ENCODE results near the gene MCC.

MCC gene

GRCh38 chr5:113017881-113018635, 470.2 kb downstream of the MCC start:
- Histone ChIP-seq H3K36me3 (ENCODE audit: control insufficient read depth, insufficient read depth, low read length) (peaks cover 22% of the 10 kb centered on the region), H3K4me1 (ENCODE audit: control insufficient read depth, insufficient read depth, low read length) (no peaks in the 10 kb centered on the region), H3K27ac (ENCODE audit: insufficient read depth, low read depth, low read length, poor library complexity, severe bottlenecking) (no peak overlapping the region), H3K27me3 (ENCODE audit: control insufficient read depth, insufficient read depth, low read length, poor library complexity, severe bottlenecking) (no peaks in the 10 kb centered on the region), H3K4me3 (ENCODE audit: insufficient read depth, low read depth, low read length) (no peak overlapping the region), H3K9me3 (ENCODE audit: control insufficient read depth, low read length) (no peaks in the 10 kb centered on the region)
- 91 to 98% methylated on average over 2 of the region's 2 CpGs for WGBS, 2 experiments

- Histone ChIP-seq H3K4me3 (ENCODE audit: insufficient read depth, low read depth, low read length) (no peak overlapping the region), H3K36me3 (ENCODE audit: control insufficient read depth, insufficient read depth, low read length) (peaks cover 18% of the 10 kb centered on the region), H3K27ac (ENCODE audit: insufficient read depth, low read depth, low read length, poor library complexity, severe bottlenecking) (no peak overlapping the region), H3K4me1 (ENCODE audit: control insufficient read depth, insufficient read depth, low read length) (no peaks in the 10 kb centered on the region), H3K27me3 (ENCODE audit: control insufficient read depth, insufficient read depth, low read length, poor library complexity, severe bottlenecking) (no peaks in the 10 kb centered on the region), H3K9me3 (ENCODE audit: control insufficient read depth, low read length) (no peaks in the 10 kb centered on the region)
- WGBS, 2 experiments = 100% methylated on average over 1 of the region's 1 CpG
Observed at GRCh38 chr5:113005454-113005853, 482.8 kb downstream of the MCC start.

- Histone ChIP-seq H3K4me1 (ENCODE audit: control insufficient read depth, insufficient read depth, low read length) (no peaks in the 10 kb centered on the region), H3K27me3 (ENCODE audit: control insufficient read depth, insufficient read depth, low read length, poor library complexity, severe bottlenecking) (no peaks in the 10 kb centered on the region), H3K27ac (ENCODE audit: insufficient read depth, low read depth, low read length, poor library complexity, severe bottlenecking) (no peak overlapping the region), H3K4me3 (ENCODE audit: insufficient read depth, low read depth, low read length) (no peak overlapping the region), H3K9me3 (ENCODE audit: control insufficient read depth, low read length) (no peaks in the 10 kb centered on the region), H3K36me3 (ENCODE audit: control insufficient read depth, insufficient read depth, low read length) (peaks cover 17% of the 10 kb centered on the region)
- 92 to 100% methylated on average over 2 to 3 of the region's 3 CpGs for WGBS, 2 experiments
Observed at GRCh38 chr5:113003763-113004162, 484.5 kb downstream of the MCC start.

DNA sequence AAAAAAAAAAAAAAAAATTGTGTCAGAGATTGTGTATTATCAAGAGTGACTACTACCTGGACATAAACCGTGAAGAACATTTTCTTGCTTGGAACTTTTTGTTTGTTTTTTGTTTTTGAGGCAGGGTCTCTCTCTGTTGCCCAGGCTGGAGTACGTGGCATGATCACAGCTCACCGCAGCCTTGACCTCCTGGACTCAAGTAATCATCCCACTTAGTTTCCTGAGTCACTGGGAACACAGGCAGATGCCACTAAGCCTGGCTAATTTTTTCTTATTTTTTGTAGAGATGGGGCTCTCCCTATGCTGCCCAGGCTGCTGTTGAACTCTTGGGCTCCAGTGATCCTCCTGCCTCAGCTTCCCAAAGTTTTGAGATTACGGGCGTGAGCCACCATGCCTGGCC, 485.8 kb downstream of the MCC start:
- Histone ChIP-seq H3K4me3 (ENCODE audit: insufficient read depth, low read depth, low read length) (no peak overlapping the region), H3K9me3 (ENCODE audit: control insufficient read depth, low read length) (no peaks in the 10 kb centered on the region), H3K27me3 (ENCODE audit: control insufficient read depth, insufficient read depth, low read length, poor library complexity, severe bottlenecking) (no peaks in the 10 kb centered on the region), H3K36me3 (ENCODE audit: control insufficient read depth, insufficient read depth, low read length) (peaks cover 14% of the 10 kb centered on the region), H3K4me1 (ENCODE audit: control insufficient read depth, insufficient read depth, low read length) (no peaks in the 10 kb centered on the region), H3K27ac (ENCODE audit: insufficient read depth, low read depth, low read length, poor library complexity, severe bottlenecking) (no peak overlapping the region)
- 95% methylated on average over 5 of the region's 5 CpGs for WGBS, 2 experiments

GRCh38 chr5:113000466-113000865, 487.8 kb downstream of the MCC start:
- no peak overlapping the region for H3K27ac ChIP-seq (ENCODE audit: insufficient read depth, low read depth, low read length, poor library complexity, severe bottlenecking)
- no peak overlapping the region for H3K4me3 ChIP-seq (ENCODE audit: insufficient read depth, low read depth, low read length)
- H3K27me3 ChIP-seq (ENCODE audit: control insufficient read depth, insufficient read depth, low read length, poor library complexity, severe bottlenecking) = no peaks in the 10 kb centered on the region
- H3K36me3 ChIP-seq (ENCODE audit: control insufficient read depth, insufficient read depth, low read length) = peaks cover 11% of the 10 kb centered on the region
- no peaks in the 10 kb centered on the region for H3K4me1 ChIP-seq (ENCODE audit: control insufficient read depth, insufficient read depth, low read length)
- WGBS, 2 experiments = 87 to 98% methylated on average over 2 of the region's 2 CpGs
- H3K9me3 ChIP-seq (ENCODE audit: control insufficient read depth, low read length) = no peaks in the 10 kb centered on the region

DNA sequence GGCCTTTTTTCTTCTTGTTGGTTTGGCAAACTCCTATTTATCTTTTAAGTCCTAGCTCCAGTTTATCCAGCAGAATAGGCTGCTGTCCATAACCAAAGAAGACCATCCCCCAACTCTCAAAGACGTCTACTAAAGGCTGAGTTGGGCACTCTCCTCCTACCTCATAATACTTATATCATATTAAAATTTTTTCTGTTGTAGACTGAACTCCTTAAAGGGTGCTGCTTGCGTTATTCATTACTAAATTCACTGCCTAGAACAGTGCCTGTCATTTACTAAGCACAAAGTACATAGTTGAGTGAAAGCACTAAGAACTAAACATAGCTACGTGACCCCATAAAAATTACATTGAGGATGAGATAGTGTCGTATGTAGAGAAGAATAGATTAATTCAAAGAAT, 490.0 kb downstream of the MCC start:
- Histone ChIP-seq H3K4me3 (ENCODE audit: insufficient read depth, low read depth, low read length) (no peak overlapping the region), H3K36me3 (ENCODE audit: control insufficient read depth, insufficient read depth, low read length) (peaks cover 10% of the 10 kb centered on the region), H3K27ac (ENCODE audit: insufficient read depth, low read depth, low read length, poor library complexity, severe bottlenecking) (no peak overlapping the region), H3K9me3 (ENCODE audit: control insufficient read depth, low read length) (no peaks in the 10 kb centered on the region), H3K27me3 (ENCODE audit: control insufficient read depth, insufficient read depth, low read length, poor library complexity, severe bottlenecking) (no peaks in the 10 kb centered on the region), H3K4me1 (ENCODE audit: control insufficient read depth, insufficient read depth, low read length) (no peaks in the 10 kb centered on the region)
- WGBS, 2 experiments = 92 to 95% methylated on average over 1 to 4 of the region's 4 CpGs

DNA sequence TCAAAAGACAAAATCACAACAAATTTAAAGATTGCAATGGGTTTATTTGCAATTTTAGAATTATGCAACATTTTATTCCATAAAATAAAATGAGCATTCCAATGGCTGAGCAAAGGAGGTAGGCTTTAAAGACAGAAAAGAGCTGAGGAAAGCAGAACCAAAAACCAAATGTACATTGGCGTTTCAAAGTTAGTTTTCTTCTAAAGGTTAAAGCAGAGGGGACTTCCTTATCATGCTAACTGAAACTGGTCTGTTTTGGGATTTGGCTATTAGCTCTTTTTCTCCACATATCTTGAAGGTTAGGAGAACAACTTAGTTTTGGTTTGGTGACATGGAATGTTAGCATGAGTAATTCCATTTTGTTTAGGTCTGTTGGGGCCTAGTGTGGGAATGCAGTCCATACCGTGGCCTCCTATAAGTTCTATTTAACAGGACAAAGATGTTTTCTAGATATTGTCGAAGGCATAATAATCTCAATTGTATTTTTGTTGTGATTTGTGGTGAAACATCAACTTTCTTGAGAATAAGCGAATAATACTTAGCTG, 491.4 kb downstream of the MCC start:
- H3K27me3 ChIP-seq (ENCODE audit: control insufficient read depth, insufficient read depth, low read length, poor library complexity, severe bottlenecking) = no peaks in the 10 kb centered on the region
- H3K27ac ChIP-seq (ENCODE audit: insufficient read depth, low read depth, low read length, poor library complexity, severe bottlenecking) = no peak overlapping the region
- H3K36me3 ChIP-seq (ENCODE audit: control insufficient read depth, insufficient read depth, low read length) = peaks cover 3% of the 10 kb centered on the region
- H3K4me1 ChIP-seq (ENCODE audit: control insufficient read depth, insufficient read depth, low read length) = no peaks in the 10 kb centered on the region
- no peaks in the 10 kb centered on the region for H3K9me3 ChIP-seq (ENCODE audit: control insufficient read depth, low read length)
- no peak overlapping the region for H3K4me3 ChIP-seq (ENCODE audit: insufficient read depth, low read depth, low read length)
- WGBS, 2 experiments = 96 to 97% methylated on average over 4 of the region's 4 CpGs

- 41 to 43% methylated on average over 6 to 7 of the region's 7 CpGs for WGBS, 2 experiments
- Histone ChIP-seq H3K4me1 (ENCODE audit: control insufficient read depth, insufficient read depth, low read length) (no peaks in the 10 kb centered on the region), H3K27me3 (ENCODE audit: control insufficient read depth, insufficient read depth, low read length, poor library complexity, severe bottlenecking) (no peaks in the 10 kb centered on the region), H3K27ac (ENCODE audit: insufficient read depth, low read depth, low read length, poor library complexity, severe bottlenecking) (no peak overlapping the region), H3K4me3 (ENCODE audit: insufficient read depth, low read depth, low read length) (no peak overlapping the region), H3K9me3 (ENCODE audit: control insufficient read depth, low read length) (no peaks in the 10 kb centered on the region), H3K36me3 (ENCODE audit: control insufficient read depth, insufficient read depth, low read length) (no peaks in the 10 kb centered on the region)
Observed at GRCh38 chr5:112995764-112996618, 492.3 kb downstream of the MCC start.

- WGBS, 2 experiments = 87 to 92% methylated on average over 4 of the region's 4 CpGs
- Histone ChIP-seq H3K4me3 (ENCODE audit: insufficient read depth, low read depth, low read length) (no peak overlapping the region), H3K36me3 (ENCODE audit: control insufficient read depth, insufficient read depth, low read length) (no peaks in the 10 kb centered on the region), H3K9me3 (ENCODE audit: control insufficient read depth, low read length) (no peaks in the 10 kb centered on the region), H3K4me1 (ENCODE audit: control insufficient read depth, insufficient read depth, low read length) (peaks cover 9% of the 10 kb centered on the region), H3K27ac (ENCODE audit: insufficient read depth, low read depth, low read length, poor library complexity, severe bottlenecking) (no peak overlapping the region), H3K27me3 (ENCODE audit: control insufficient read depth, insufficient read depth, low read length, poor library complexity, severe bottlenecking) (no peaks in the 10 kb centered on the region)
Observed at GRCh38 chr5:112986224-112986623, 502.0 kb downstream of the MCC start.

DNA sequence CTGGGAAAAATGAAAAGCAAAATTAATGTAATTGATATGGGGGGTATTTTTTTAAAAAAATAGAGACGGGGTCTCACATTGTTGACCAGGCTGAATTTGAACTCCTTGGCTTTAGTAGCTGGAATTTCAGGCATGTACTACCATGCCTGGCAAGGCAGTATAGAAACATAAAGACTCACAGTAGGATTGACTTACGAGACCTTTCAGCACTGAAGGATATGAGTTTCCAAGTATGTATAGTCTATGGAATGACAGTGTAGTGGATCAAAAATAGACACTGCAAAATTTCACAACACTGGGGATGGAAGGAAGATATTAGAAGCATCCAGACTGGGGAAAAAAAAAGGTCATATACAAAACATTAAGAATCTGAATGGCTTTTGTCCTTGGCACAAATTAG, 504.9 kb downstream of the MCC start:
- H3K4me3 ChIP-seq (ENCODE audit: insufficient read depth, low read depth, low read length) = no peak overlapping the region
- no peaks in the 10 kb centered on the region for H3K36me3 ChIP-seq (ENCODE audit: control insufficient read depth, insufficient read depth, low read length)
- WGBS, 2 experiments = 75 to 91% methylated on average over 2 of the region's 2 CpGs
- H3K27ac ChIP-seq (ENCODE audit: insufficient read depth, low read depth, low read length, poor library complexity, severe bottlenecking) = no peak overlapping the region
- peaks cover 9% of the 10 kb centered on the region for H3K4me1 ChIP-seq (ENCODE audit: control insufficient read depth, insufficient read depth, low read length)
- H3K9me3 ChIP-seq (ENCODE audit: control insufficient read depth, low read length) = no peaks in the 10 kb centered on the region
- no peaks in the 10 kb centered on the region for H3K27me3 ChIP-seq (ENCODE audit: control insufficient read depth, insufficient read depth, low read length, poor library complexity, severe bottlenecking)

Measured in ectodermal cell (in vitro differentiated cells).